Measurements from ENCODE around the gene ST6GALNAC5. TPM values are rescaled to one million over a fixed set of nuclear protein-coding genes. Genes with fewer than 3 reads are reported as not detected.
"Not testable (repeated sequence)": the region's sequence is repeated elsewhere in the genome, so short reads cannot be mapped to it uniquely, and the experiment has no call there.

Gene ST6GALNAC5
- total RNA-seq, 2 experiments from 2014 or later = not detected

DNA sequence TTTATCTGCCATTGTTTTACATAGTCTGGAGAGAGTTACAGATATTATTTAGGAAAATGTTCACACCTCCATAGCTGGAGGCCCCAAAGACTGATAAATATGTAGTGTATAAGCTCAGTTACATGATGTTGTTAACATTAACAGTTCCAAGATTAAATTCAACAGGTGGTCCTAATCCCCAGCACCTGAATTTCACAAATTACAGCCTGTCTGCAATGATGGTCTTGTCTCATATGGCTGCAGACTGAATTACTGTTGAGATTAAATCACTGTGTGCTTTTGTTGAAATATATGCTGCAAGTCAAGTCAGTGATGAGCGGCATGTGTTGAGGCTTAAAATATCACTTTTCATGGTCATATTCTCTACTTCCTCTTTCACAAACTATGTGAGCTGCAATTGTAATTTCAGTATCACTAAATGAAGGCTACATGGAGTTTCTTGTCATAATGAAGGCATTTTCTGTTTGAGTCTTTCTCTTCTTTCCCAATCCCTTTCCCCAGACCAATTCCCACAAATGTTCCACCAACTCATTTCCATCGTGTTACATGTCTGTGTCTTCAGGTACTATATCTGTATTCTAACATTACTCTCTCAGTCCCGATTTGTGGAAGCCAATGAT is 4.2 kb downstream of the ST6GALNAC5 start:
- DNase-seq = no peak
- H3K4me1 Mint-ChIP-seq = peaks cover 4% of the 10 kb centered on the region
- H3K9me3 Mint-ChIP-seq = no peaks in the 10 kb centered on the region
- H3K27me3 Mint-ChIP-seq = peaks cover 48% of the 10 kb centered on the region
- no peak overlapping the region for H3K27ac Mint-ChIP-seq
- ChIA-PET POLR2A (no interaction called here), CTCF (no interaction called here)
- no peak overlapping the region for H3K4me3 Mint-ChIP-seq
- no peaks in the 10 kb centered on the region for H3K36me3 Mint-ChIP-seq (ENCODE audit: low read depth)

DNA sequence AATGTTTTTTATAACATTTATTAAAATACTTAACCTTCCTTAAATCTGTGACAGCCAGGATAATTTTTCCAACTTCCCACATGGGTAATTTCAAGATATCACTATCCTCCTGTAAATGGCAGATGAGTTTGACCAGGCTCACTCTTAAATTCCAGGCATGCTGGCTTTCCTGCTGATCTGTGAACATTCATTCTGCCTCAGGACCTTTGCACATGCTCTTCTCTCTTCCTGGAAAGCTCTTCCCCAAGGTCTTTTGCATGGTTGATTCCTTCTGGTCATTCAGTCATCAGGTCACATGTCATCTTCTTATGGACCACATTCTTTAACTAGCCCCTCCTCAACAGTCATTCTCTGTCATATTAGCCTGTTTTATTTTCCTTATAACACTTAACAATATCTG is 5.7 kb downstream of the ST6GALNAC5 start:
- CTCF ChIA-PET = no interaction called here
- peaks cover 36% of the 10 kb centered on the region for H3K27me3 Mint-ChIP-seq
- POLR2A ChIA-PET = no interaction called here
- peaks cover 4% of the 10 kb centered on the region for H3K4me1 Mint-ChIP-seq
- no peak for DNase-seq
- H3K9me3 Mint-ChIP-seq = no peaks in the 10 kb centered on the region
- no peak overlapping the region for H3K27ac Mint-ChIP-seq
- no peaks in the 10 kb centered on the region for H3K36me3 Mint-ChIP-seq (ENCODE audit: low read depth)
- no peak overlapping the region for H3K4me3 Mint-ChIP-seq

DNA sequence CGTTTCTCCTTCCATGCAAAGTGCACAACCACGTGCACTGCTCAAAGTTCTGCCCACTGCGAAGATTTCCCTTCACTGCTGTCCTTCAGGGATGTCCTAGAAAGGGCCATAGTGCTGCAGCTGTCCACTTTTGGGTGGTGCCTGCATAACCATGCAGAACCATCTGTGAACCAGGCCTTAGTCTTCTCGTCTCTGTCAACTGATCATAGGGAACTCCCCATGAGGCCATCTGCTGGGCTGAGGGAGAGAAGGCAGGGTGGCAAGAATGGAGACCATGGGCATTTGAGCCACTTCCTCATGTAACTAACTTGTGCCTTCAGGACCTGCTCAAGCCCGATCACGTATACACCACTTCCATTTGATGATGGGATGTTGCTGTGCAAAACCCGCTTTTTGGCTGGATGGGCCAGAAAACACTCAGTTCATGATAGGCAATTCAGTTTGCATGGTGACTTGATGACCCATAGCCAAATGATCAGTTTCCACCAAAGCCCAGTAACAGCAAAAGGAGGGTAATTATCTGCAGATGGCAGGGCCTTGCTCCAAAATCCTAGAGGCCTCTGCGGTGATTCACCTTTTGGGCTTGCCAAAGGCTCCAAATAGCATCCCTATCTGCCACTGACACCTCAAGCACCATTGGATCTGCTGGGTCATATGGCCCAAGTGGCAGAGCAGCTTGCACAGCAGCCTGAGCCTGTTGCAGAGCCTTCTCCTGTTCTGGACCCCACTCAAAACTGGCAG is 9.5 kb downstream of the ST6GALNAC5 start:
- CTCF ChIA-PET = no interaction called here
- POLR2A ChIA-PET = no interaction called here
- Mint-ChIP-seq H3K4me1 (no peaks in the 10 kb centered on the region), H3K27ac (no peak overlapping the region), H3K4me3 (no peak overlapping the region), H3K36me3 (ENCODE audit: low read depth) (no peaks in the 10 kb centered on the region), H3K9me3 (no peaks in the 10 kb centered on the region), H3K27me3 (peaks cover 7% of the 10 kb centered on the region)
- no peak for DNase-seq

DNA sequence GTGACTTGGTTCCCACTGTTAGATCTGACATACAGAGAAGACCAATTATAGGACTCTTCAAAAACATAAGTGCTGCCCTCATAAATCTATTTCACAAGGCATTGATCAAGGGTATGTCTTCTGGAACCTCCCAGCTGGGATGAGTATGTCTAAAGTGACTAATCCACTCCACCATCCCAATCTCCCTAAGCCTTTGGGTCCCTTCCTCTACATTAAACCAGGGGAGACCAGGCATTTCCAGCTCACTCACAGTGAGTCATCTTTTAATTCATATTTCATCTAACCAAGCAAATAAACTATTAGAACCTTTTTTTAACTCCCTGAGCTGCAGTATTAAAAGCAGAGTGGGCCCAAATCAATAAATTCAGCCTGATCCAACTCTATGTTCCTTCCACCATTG is 11.7 kb downstream of the ST6GALNAC5 start:
- H3K4me3 Mint-ChIP-seq; POLR2A ChIA-PET; CTCF ChIA-PET; DNase-seq; H3K9me3 Mint-ChIP-seq; H3K27ac Mint-ChIP-seq; H3K4me1 Mint-ChIP-seq; H3K36me3 Mint-ChIP-seq (ENCODE audit: low read depth); H3K27me3 Mint-ChIP-seq: not testable (repeated sequence)

DNA sequence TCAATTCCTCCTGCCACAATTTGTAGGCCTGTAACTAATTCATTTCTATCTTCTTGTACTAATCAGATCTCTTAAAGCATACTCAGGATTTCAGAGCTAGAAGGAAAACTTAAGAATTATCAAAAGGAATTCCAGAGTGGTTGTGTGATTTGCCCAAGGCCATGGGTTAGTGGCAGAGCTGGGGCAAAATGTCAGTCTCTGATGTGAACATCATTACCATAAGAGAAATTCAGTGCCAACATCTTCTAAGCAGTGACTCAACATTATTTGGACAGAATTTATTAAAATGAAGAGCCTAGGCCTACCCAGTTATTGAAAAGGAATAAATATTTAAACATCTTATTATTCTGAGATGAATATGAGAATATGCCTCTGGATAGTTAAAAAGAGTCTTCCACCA is 14.5 kb downstream of the ST6GALNAC5 start:
- POLR2A ChIA-PET = no interaction called here
- Mint-ChIP-seq H3K36me3 (ENCODE audit: low read depth) (no peaks in the 10 kb centered on the region), H3K27ac (no peak overlapping the region), H3K27me3 (no peaks in the 10 kb centered on the region), H3K4me1 (no peaks in the 10 kb centered on the region), H3K9me3 (no peaks in the 10 kb centered on the region), H3K4me3 (no peak overlapping the region)
- no peak for DNase-seq
- CTCF ChIA-PET = no interaction called here

DNA sequence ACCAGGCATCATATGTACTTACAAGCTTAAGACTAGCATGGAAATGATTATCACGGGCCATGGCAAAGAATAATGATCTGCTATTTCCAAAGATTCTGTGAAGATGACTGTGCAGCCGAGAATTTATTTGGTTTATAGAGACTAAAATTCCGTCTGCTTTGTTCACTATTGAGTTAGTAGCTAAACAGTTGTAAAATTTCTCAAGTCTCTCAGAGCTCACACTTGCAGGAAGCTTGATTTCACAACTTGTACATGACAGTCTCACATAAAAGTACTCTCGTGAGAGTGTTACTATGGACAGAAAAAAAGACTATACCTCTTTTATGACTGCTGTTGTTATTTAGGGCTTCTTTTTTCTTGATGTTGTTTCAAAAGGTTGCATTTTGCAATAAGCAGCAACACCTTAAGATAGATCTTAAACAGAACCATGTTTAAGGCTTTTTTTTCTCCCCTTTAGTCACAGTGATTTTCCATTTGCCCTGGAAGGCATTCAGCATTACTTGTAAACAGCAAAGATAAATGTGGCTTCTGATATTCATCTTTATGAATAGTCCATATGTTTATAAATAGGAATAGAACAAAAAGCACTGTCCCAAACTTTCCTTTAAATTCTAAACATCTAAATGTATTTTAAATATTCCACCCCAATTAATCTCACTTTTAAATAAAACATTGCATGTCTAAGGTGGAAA is 24.8 kb downstream of the ST6GALNAC5 start:
- Mint-ChIP-seq H3K9me3 (no peaks in the 10 kb centered on the region), H3K36me3 (ENCODE audit: low read depth) (no peaks in the 10 kb centered on the region), H3K27ac (no peak overlapping the region), H3K4me3 (no peak overlapping the region), H3K27me3 (peaks cover 3% of the 10 kb centered on the region), H3K4me1 (no peaks in the 10 kb centered on the region)
- DNase-seq = no peak
- CTCF ChIA-PET = no interaction called here
- POLR2A ChIA-PET = no interaction called here

GRCh38 chr1:76892675-76893074 is 25.4 kb downstream of the ST6GALNAC5 start:
- Mint-ChIP-seq H3K36me3 (ENCODE audit: low read depth) (no peaks in the 10 kb centered on the region), H3K4me1 (no peaks in the 10 kb centered on the region), H3K27ac (no peak overlapping the region), H3K4me3 (no peak overlapping the region), H3K9me3 (no peaks in the 10 kb centered on the region), H3K27me3 (peaks cover 3% of the 10 kb centered on the region)
- no peak for DNase-seq
- CTCF ChIA-PET = no interaction called here
- POLR2A ChIA-PET = no interaction called here

- Mint-ChIP-seq H3K4me3 (no peak overlapping the region), H3K4me1 (no peaks in the 10 kb centered on the region), H3K36me3 (ENCODE audit: low read depth) (no peaks in the 10 kb centered on the region), H3K27ac (no peak overlapping the region), H3K9me3 (no peaks in the 10 kb centered on the region), H3K27me3 (no peaks in the 10 kb centered on the region)
- ChIA-PET CTCF (no interaction called here), POLR2A (no interaction called here)
- peak; percentile 35 for DNase-seq
Observed at GRCh38 chr1:76901158-76901767, 34.0 kb downstream of the ST6GALNAC5 start.

DNA sequence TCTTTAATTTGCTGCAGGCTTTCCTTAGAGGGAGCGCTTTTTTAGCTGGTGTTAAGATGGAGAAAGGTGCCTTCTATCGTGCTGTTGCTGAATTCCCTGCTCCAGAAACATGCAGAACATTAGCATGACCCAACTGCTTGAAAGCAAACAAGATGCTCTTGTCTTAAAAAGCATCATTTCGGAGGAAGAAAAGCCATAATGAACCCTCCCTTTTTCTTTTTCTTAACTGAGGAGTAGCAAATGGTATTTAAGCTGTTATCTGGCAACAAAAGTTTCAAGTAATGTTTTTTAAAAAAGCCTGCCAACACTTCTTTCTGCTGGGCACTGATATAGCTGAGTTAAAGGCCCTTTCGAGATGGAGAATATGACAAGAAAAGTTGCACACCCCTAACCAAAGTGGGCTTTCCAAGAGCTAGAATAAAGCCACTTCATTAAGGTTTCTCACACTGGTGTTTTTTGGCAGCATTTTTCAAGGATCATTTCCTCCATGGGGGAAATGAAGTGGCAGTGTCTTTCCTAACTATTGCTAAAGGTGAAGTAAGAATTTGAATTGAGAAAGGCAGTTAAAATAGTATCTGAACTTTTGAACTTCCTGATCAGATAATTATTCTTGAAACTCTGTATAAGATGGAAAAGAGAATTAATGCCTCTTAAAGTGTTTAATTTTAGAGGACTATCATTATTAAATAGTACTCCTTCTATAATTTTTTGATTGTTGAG is 38.8 kb downstream of the ST6GALNAC5 start:
- Mint-ChIP-seq H3K36me3 (ENCODE audit: low read depth) (no peaks in the 10 kb centered on the region), H3K27me3 (no peaks in the 10 kb centered on the region), H3K4me1 (no peaks in the 10 kb centered on the region), H3K4me3 (no peak overlapping the region), H3K9me3 (no peaks in the 10 kb centered on the region), H3K27ac (no peak overlapping the region)
- DNase-seq = no peak
- POLR2A ChIA-PET = no interaction called here
- CTCF ChIA-PET = no interaction called here

- Mint-ChIP-seq H3K36me3 (ENCODE audit: low read depth) (no peaks in the 10 kb centered on the region), H3K4me3 (no peak overlapping the region), H3K27me3 (no peaks in the 10 kb centered on the region), H3K27ac (no peak overlapping the region), H3K9me3 (no peaks in the 10 kb centered on the region), H3K4me1 (no peaks in the 10 kb centered on the region)
- DNase-seq = no peak
- ChIA-PET CTCF (no interaction called here), POLR2A (no interaction called here)
Observed at GRCh38 chr1:76909311-76909710, 42.0 kb downstream of the ST6GALNAC5 start.

DNA sequence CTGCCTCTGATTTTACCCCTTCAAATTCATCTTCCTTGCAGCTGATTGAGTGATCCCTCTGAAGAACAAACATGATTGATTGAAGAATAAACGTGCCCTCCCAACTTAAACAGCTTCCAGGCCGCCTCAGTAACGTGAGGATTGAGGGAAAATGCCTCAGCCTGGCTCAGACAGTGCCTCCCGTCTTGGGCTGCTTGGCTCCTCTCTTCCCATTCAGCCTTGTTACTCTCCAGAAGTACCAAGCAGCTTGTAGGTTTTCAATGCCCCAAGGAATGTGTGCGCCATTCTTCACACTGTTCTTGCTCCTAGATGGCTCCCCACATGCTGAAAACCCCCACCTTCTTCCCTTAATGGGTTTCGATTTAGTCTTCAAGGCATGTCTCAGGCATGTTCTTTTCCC is 51.8 kb downstream of the ST6GALNAC5 start:
- Mint-ChIP-seq H3K27me3 (peaks cover 4% of the 10 kb centered on the region), H3K4me3 (no peak overlapping the region)
- CTCF ChIA-PET = no interaction called here

DNA sequence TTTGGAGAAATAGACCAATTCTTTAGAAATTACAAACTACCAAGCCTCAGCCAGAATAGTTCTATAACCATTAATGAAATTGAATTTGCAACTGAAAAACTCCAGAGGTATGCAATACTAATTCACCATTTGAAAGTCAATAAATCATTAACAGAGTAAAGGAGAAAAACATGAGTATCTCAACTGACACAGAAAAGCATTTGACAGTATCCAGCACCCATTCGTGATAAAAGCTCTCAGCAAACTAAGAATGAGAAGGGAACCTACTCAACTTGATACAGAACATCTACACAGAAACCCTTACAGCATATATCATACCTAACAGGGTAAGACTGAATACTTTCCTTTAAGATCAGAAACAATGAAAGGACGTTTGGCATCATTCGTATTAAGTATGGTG is 54.3 kb downstream of the ST6GALNAC5 start:
- no peaks in the 10 kb centered on the region for H3K36me3 Mint-ChIP-seq (ENCODE audit: low read depth)
- H3K4me1 Mint-ChIP-seq = no peaks in the 10 kb centered on the region
- peaks cover 4% of the 10 kb centered on the region for H3K27me3 Mint-ChIP-seq
- no peak for DNase-seq
- no peak overlapping the region for H3K4me3 Mint-ChIP-seq
- no peak overlapping the region for H3K27ac Mint-ChIP-seq
- ChIA-PET CTCF (no interaction called here), POLR2A (no interaction called here)
- no peaks in the 10 kb centered on the region for H3K9me3 Mint-ChIP-seq

More for the DNA sequence above, 51.8 kb downstream of the ST6GALNAC5 start:
- Mint-ChIP-seq H3K36me3 (ENCODE audit: low read depth) (no peaks in the 10 kb centered on the region), H3K27ac (no peak overlapping the region), H3K4me1 (no peaks in the 10 kb centered on the region), H3K9me3 (no peaks in the 10 kb centered on the region)
- no peak for DNase-seq
- POLR2A ChIA-PET = no interaction called here

- no peaks in the 10 kb centered on the region for H3K9me3 Mint-ChIP-seq
- H3K36me3 Mint-ChIP-seq (ENCODE audit: low read depth) = no peaks in the 10 kb centered on the region
- H3K4me1 Mint-ChIP-seq = no peaks in the 10 kb centered on the region
- no peak overlapping the region for H3K4me3 Mint-ChIP-seq
- no peak overlapping the region for H3K27ac Mint-ChIP-seq
- no peak for DNase-seq
- peaks cover 3% of the 10 kb centered on the region for H3K27me3 Mint-ChIP-seq
- ChIA-PET POLR2A (no interaction called here), CTCF (no interaction called here)
Observed at GRCh38 chr1:76925825-76926224, 58.5 kb downstream of the ST6GALNAC5 start.
